ENCODE measurements around the gene SCYL2. TPM values are rescaled to one million over a fixed set of nuclear protein-coding genes. Genes with fewer than 3 reads are reported as not detected.

SCYL2 gene
- total RNA-seq, 5 donors from 2014 or later (not counting 1 experiment from before 2014, with no cell fraction given): 33.1 to 43.4 (median 36.7) TPM

DNA sequence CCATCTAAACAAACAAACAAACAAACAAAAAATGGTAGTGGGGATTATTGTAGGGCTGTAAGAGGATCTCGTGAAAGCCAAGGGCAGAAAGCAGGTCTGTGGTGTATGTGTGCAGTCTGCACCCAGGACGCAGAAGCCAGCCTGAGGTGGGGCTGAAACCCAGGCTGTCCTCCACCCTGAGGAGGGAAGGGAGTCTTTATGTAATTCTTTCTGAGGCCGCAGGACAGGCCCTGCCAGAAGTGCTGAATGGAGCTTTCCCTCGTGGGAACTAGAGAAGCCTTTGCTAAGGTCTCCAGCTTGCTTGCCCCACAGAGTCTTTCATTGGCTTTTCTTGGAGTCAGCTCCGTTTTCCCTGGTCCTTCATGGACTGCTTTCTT lies 117.6 kb downstream of the SCYL2 start:
- no peak overlapping the region for H3K4me3 Mint-ChIP-seq
- Histone ChIP-seq H3K36me3 (ENCODE audit: control insufficient read depth in 2 of 2, extremely low read depth in 1 of 2, insufficient read depth in 1 of 2, low read length in 1 of 2) (no peaks in the 10 kb centered on the region), H3K9me3 (no peaks in the 10 kb centered on the region), H3K27me3 (replicated peaks in 1 of 2; ENCODE audit: control insufficient read depth in 2 of 2, extremely low read depth in 1 of 2, insufficient read depth in 2 of 2, low read length in 1 of 2) (no peaks in the 10 kb centered on the region), H3K27ac (ENCODE audit: low read length) (no peak overlapping the region), H3K4me1 (ENCODE audit: control insufficient read depth in 1 of 2, extremely low read depth in 1 of 2, insufficient read depth in 2 of 2, low read length in 2 of 2) (no peaks in the 10 kb centered on the region), H3K4me3 (ENCODE audit: control insufficient read depth in 1 of 2, extremely low read depth in 1 of 2, low read length in 1 of 2) (no peak overlapping the region)
- H3K4me1 Mint-ChIP-seq: no peaks in the 10 kb centered on the region
- ChIA-PET CTCF (no interaction called here), POLR2A (no interaction called here)
- H3K36me3 Mint-ChIP-seq: no peaks in the 10 kb centered on the region
- no peak overlapping the region for H3K27ac Mint-ChIP-seq
- DNase-seq (no peak), ATAC-seq (replicated peaks in 1 of 4) (no peak)
- peaks cover 4 to 5% of the 10 kb centered on the region in 2 donors for H3K27me3 Mint-ChIP-seq
- WGBS (ENCODE audit: insufficient coverage): 62% methylated on average over 4 of the region's 5 CpGs
- H3K9me3 Mint-ChIP-seq: no peaks in the 10 kb centered on the region

DNA sequence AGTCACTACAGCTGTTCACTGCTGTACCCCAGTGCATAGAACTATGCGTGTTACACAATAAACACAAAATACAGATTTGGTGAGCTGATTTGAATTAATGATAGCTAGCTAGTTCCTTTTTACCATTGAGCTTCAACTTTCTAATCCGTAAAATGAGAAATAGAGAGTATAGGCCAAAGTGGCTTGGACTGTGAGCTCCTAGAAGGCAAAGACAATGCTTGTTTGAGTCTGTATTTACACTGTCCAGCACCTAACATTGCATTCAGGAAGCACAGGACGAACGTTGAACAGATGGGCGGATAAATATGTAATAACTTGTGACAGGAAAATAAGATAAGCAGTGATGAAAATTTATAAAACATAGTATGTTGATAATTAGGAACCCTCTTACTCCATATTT lies 121.4 kb downstream of the SCYL2 start:
- no peak overlapping the region for H3K27ac Mint-ChIP-seq
- peaks cover 6 to 10% of the 10 kb centered on the region in 2 donors for H3K27me3 Mint-ChIP-seq
- H3K36me3 ChIP-seq (ENCODE audit: control insufficient read depth in 2 of 2, extremely low read depth in 1 of 2, insufficient read depth in 1 of 2, low read length in 1 of 2): no peaks in the 10 kb centered on the region
- no peak overlapping the region for H3K4me3 Mint-ChIP-seq
- no peak for ATAC-seq (replicated peaks in 1 of 4)
- no peaks in the 10 kb centered on the region for H3K36me3 Mint-ChIP-seq
- H3K9me3 ChIP-seq: no peaks in the 10 kb centered on the region
- H3K27me3 ChIP-seq (replicated peaks in 1 of 2; ENCODE audit: control insufficient read depth in 2 of 2, extremely low read depth in 1 of 2, insufficient read depth in 2 of 2, low read length in 1 of 2): no peaks in the 10 kb centered on the region
- no peak overlapping the region for H3K4me3 ChIP-seq (ENCODE audit: control insufficient read depth in 1 of 2, extremely low read depth in 1 of 2, low read length in 1 of 2)
- H3K4me1 Mint-ChIP-seq: no peaks in the 10 kb centered on the region
- no peak for DNase-seq
- ChIA-PET POLR2A (no interaction called here), CTCF (interaction anchor here in 1 of 2 donors (0.6 kb wide), 1 partner anchor 18 kb away, joined by 3 read pairs; no protein-coding TSS in a partner anchor)
- no peaks in the 10 kb centered on the region for H3K4me1 ChIP-seq (ENCODE audit: control insufficient read depth in 1 of 2, extremely low read depth in 1 of 2, insufficient read depth in 2 of 2, low read length in 2 of 2)
- no peak overlapping the region for H3K27ac ChIP-seq (ENCODE audit: low read length)
- H3K9me3 Mint-ChIP-seq: no peaks in the 10 kb centered on the region
- 67% methylated on average over 1 of the region's 5 CpGs for WGBS (ENCODE audit: insufficient coverage)

Other genes starting within 250 kb of the SCYL2 start
- gene BLTP3B, start 124.3 kb upstream of the SCYL2 start, total RNA-seq: 10 to 100 TPM; 16.3 to 21.7 (median 18.2) TPM
- 10 to 100 TPM; 28.8 to 39.2 (median 35.3) TPM for gene ACTR6, start 66.4 kb upstream of the SCYL2 start, total RNA-seq
- under 1 TPM in 4 of 5 donors, not detected in 1; 0.38 to 0.93 (median 0.61) TPM for gene DEPDC4, start 98 bp upstream of the SCYL2 start, total RNA-seq
- not detected for gene SLC17A8, start 89.9 kb downstream of the SCYL2 start, total RNA-seq
- gene NR1H4, start 206.7 kb downstream of the SCYL2 start, total RNA-seq: not detected

All from T-cell (primary cell).